NB4 (cell line): Measurements from ENCODE around the gene CCDC7.

ENCODE experiments used
- DNase-seq: peaks from one replicate; pipeline ENCODE4 v3.0.0; 2010; ENCODE audit warnings: low read depth
- H3K4me3 ChIP-seq: one replicate; pipeline ENCODE4 v1.5.1; 2011; ENCODE audit warnings: mild to moderate bottlenecking, low read depth, low read length, moderate library complexity
- MYC ChIP-seq: IDR thresholded peaks from 2 replicates; pipeline ENCODE4 v1.6.1; 2011; ENCODE audit warnings: low read depth, low read length
- POLR2A ChIP-seq: IDR thresholded peaks from 2 replicates; pipeline ENCODE4 v1.6.1; 2011; ENCODE audit warnings: mild to moderate bottlenecking; ENCODE audit not compliant: insufficient read length; ENCODE audit errors: extremely low read depth
- TF ChIP-seq, protein P1 (sequence below): IDR thresholded peaks from 2 replicates; pipeline ENCODE4 v1.6.1; 2011; ENCODE audit warnings: low read depth, low read length
- TF ChIP-seq, protein P2 (sequence below): IDR thresholded peaks from one replicate; pipeline ENCODE4 v1.5.1; 2012; ENCODE audit warnings: low read depth, low read length

CCDC7 gene

DNA sequence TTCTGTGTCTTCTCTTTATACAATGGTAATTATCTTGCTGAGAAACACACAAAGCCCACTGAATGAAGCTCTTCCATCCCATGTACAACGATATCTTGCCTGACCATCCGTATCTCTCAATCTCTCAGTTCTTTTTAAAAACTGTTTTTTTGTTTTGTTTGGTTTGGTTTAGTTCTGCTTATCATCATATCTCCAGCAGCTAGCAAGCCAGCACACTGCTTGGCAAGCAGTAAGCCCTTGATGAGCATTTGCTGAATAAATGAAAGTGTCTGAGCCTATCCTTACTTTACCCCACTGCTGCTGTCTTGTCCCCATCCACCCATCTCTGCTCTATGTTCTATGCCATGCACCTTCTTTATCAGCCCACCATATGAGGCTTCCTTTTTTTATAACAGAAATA, 477.9 kb downstream of the CCDC7 start:
- TF ChIP-seq POLR2A (no peak), MYC (no peak)
- TF ChIP-seq, protein P1, sequence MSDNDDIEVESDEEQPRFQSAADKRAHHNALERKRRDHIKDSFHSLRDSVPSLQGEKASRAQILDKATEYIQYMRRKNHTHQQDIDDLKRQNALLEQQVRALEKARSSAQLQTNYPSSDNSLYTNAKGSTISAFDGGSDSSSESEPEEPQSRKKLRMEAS: no peak
- TF ChIP-seq, protein P2, sequence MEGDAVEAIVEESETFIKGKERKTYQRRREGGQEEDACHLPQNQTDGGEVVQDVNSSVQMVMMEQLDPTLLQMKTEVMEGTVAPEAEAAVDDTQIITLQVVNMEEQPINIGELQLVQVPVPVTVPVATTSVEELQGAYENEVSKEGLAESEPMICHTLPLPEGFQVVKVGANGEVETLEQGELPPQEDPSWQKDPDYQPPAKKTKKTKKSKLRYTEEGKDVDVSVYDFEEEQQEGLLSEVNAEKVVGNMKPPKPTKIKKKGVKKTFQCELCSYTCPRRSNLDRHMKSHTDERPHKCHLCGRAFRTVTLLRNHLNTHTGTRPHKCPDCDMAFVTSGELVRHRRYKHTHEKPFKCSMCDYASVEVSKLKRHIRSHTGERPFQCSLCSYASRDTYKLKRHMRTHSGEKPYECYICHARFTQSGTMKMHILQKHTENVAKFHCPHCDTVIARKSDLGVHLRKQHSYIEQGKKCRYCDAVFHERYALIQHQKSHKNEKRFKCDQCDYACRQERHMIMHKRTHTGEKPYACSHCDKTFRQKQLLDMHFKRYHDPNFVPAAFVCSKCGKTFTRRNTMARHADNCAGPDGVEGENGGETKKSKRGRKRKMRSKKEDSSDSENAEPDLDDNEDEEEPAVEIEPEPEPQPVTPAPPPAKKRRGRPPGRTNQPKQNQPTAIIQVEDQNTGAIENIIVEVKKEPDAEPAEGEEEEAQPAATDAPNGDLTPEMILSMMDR: no peak
- no peak overlapping the region for H3K4me3 ChIP-seq
- no peak for DNase-seq
